ENCODE data around the gene RMC1.
"Not testable (repeated sequence)": the region's sequence is repeated elsewhere in the genome, so short reads cannot be mapped to it uniquely, and the experiment has no call there.

Gene RMC1
- long read RNA-seq, donor 1, partial matches to known transcripts: 0 of 1 reads
- long read RNA-seq, donor 1, other reads (novel, unspliced or antisense): 0 of 1 reads
- long read RNA-seq, donor 2, partial matches to known transcripts: 5 of 7 reads
- long read RNA-seq, donor 2, other reads (novel, unspliced or antisense): 0 of 7 reads
- long read RNA-seq, donor 3, partial matches to known transcripts: 0 of 2 reads
- long read RNA-seq, donor 3, other reads (novel, unspliced or antisense): 0 of 2 reads
- long read RNA-seq, donor 4, partial matches to known transcripts: 5 of 7 reads
- long read RNA-seq, donor 4, other reads (novel, unspliced or antisense): 0 of 7 reads
- long read RNA-seq, donor 5, partial matches to known transcripts: 6 of 7 reads
- long read RNA-seq, donor 5, other reads (novel, unspliced or antisense): 0 of 7 reads
- long read RNA-seq, donor 6: 0 reads
- long read RNA-seq, donor 7: 0 reads
- long read RNA-seq, donor 8, transcript RMC1-201 (20 exons, 2,162 nt): major isoform, 7 of 9 reads
- long read RNA-seq, donor 8, partial matches to known transcripts: 0 of 9 reads
- long read RNA-seq, donor 8, other reads (novel, unspliced or antisense): 0 of 9 reads

- peak; percentile 98 for DNase-seq
These were observed at the start of gene RMC1 for GRCh38 chr18:23503038-23503962. RMC1 (plus strand) TSS chr18:23503511; CDS start chr18:23503619, 108 bp downstream.

- peak; percentile 26 for DNase-seq
These were observed 49.6 kb upstream of the RMC1 start for GRCh38 chr18:23453680-23454058.

- DNase-seq: no peak
These were observed 46.5 kb upstream of the RMC1 start for GRCh38 chr18:23456835-23457234.

- DNase-seq: no peak
These were observed 44.3 kb upstream of the RMC1 start for GRCh38 chr18:23458830-23459529.

- no peak for DNase-seq
These were observed 43.8 kb upstream of the RMC1 start for GRCh38 chr18:23459530-23459921.

- no peak for DNase-seq
These were observed 42.7 kb upstream of the RMC1 start for GRCh38 chr18:23460285-23461273.

GRCh38 chr18:23462876-23463275 is 40.4 kb upstream of the RMC1 start:
- DNase-seq: no peak

- no peak for DNase-seq
These were observed 34.4 kb upstream of the RMC1 start for GRCh38 chr18:23468753-23469459.

- no peak for DNase-seq
These were observed 32.5 kb upstream of the RMC1 start for GRCh38 chr18:23470620-23471387.

GRCh38 chr18:23471486-23471885 is 31.8 kb upstream of the RMC1 start:
- no peak for DNase-seq

GRCh38 chr18:23479829-23480505 is 23.3 kb upstream of the RMC1 start:
- no peak for DNase-seq

GRCh38 chr18:23484561-23485182 is 18.6 kb upstream of the RMC1 start:
- DNase-seq: no peak

GRCh38 chr18:23485386-23485785 is 17.9 kb upstream of the RMC1 start:
- no peak for DNase-seq

- DNase-seq: peak; percentile 26
These were observed 15.4 kb upstream of the RMC1 start for GRCh38 chr18:23487738-23488570.

GRCh38 chr18:23489586-23489985 is 13.7 kb upstream of the RMC1 start:
- not testable (repeated sequence) for DNase-seq

GRCh38 chr18:23493654-23494053 is 9.7 kb upstream of the RMC1 start:
- no peak for DNase-seq

GRCh38 chr18:23494992-23495391 is 8.3 kb upstream of the RMC1 start:
- DNase-seq: no peak

All from right kidney (tissue), 9 donors.